IPS-18a (cell line): Measurements from ENCODE around the gene CSTPP1.
"Not testable (repeated sequence)": the region's sequence is repeated elsewhere in the genome, so short reads cannot be mapped to it uniquely, and the experiment has no call there.

ENCODE experiments used
- H3K27ac ChIP-seq: one replicate; pipeline ENCODE4 v1.5.1; 2013; ENCODE audit warnings: low read length
- H3K27me3 ChIP-seq: one replicate; pipeline ENCODE4 v1.6.1; 2013; ENCODE audit warnings: mild to moderate bottlenecking, low read length; ENCODE audit not compliant: control insufficient read depth, insufficient read depth
- H3K36me3 ChIP-seq: one replicate; pipeline ENCODE4 v1.6.1; 2013; ENCODE audit warnings: low read depth, low read length; ENCODE audit not compliant: control insufficient read depth
- H3K4me1 ChIP-seq: one replicate; pipeline ENCODE4 v1.6.1; 2013; ENCODE audit warnings: low read depth, low read length; ENCODE audit not compliant: control insufficient read depth
- H3K4me3 ChIP-seq: one replicate; pipeline ENCODE4 v1.5.1; 2013; ENCODE audit warnings: low read length
- H3K9ac ChIP-seq: one replicate; pipeline ENCODE4 v1.6.1; 2013; ENCODE audit warnings: mild to moderate bottlenecking, low read length, moderate library complexity
- H3K9me3 ChIP-seq: one replicate; pipeline ENCODE4 v1.6.1; 2013; ENCODE audit warnings: low read depth, low read length; ENCODE audit not compliant: control insufficient read depth

Gene CSTPP1

GRCh38 chr11:47107744-47108143 is 171.2 kb downstream of the CSTPP1 start:
- Histone ChIP-seq H3K27ac (no peak overlapping the region), H3K9ac (no peak overlapping the region), H3K36me3 (no peaks in the 10 kb centered on the region), H3K27me3 (no peaks in the 10 kb centered on the region), H3K4me1 (peaks cover 12% of the 10 kb centered on the region), H3K9me3 (no peaks in the 10 kb centered on the region), H3K4me3 (no peak overlapping the region)

- no peaks in the 10 kb centered on the region for H3K36me3 ChIP-seq
- H3K9ac ChIP-seq, result no peak overlapping the region
- no peaks in the 10 kb centered on the region for H3K27me3 ChIP-seq
- H3K4me3 ChIP-seq, result no peak overlapping the region
- H3K9me3 ChIP-seq, result no peaks in the 10 kb centered on the region
- H3K27ac ChIP-seq, result no peak overlapping the region
- H3K4me1 ChIP-seq, result peaks cover 12% of the 10 kb centered on the region
Observed at GRCh38 chr11:47108214-47108613, 171.7 kb downstream of the CSTPP1 start.

- Histone ChIP-seq H3K9ac (no peak overlapping the region), H3K9me3 (no peaks in the 10 kb centered on the region), H3K36me3 (no peaks in the 10 kb centered on the region), H3K27me3 (no peaks in the 10 kb centered on the region), H3K4me3 (no peak overlapping the region), H3K27ac (no peak overlapping the region), H3K4me1 (peaks cover 8% of the 10 kb centered on the region)
Observed at GRCh38 chr11:47109051-47109726, 172.6 kb downstream of the CSTPP1 start.

- Histone ChIP-seq H3K4me3 (no peak overlapping the region), H3K9ac (no peak overlapping the region), H3K4me1 (peaks cover 2% of the 10 kb centered on the region), H3K9me3 (no peaks in the 10 kb centered on the region), H3K27me3 (no peaks in the 10 kb centered on the region), H3K27ac (no peak overlapping the region), H3K36me3 (no peaks in the 10 kb centered on the region)
Observed at GRCh38 chr11:47109727-47110246, 173.2 kb downstream of the CSTPP1 start.

GRCh38 chr11:47111318-47111804 is 174.8 kb downstream of the CSTPP1 start:
- Histone ChIP-seq H3K36me3 (no peaks in the 10 kb centered on the region), H3K27me3 (no peaks in the 10 kb centered on the region), H3K9me3 (no peaks in the 10 kb centered on the region), H3K9ac (no peak overlapping the region), H3K4me3 (no peak overlapping the region), H3K27ac (no peak overlapping the region), H3K4me1 (no peaks in the 10 kb centered on the region)

GRCh38 chr11:47112941-47113340 is 176.4 kb downstream of the CSTPP1 start:
- not testable (repeated sequence) for H3K4me3 ChIP-seq, H3K9me3 ChIP-seq, H3K9ac ChIP-seq, H3K27ac ChIP-seq, H3K27me3 ChIP-seq, H3K4me1 ChIP-seq, H3K36me3 ChIP-seq

- H3K4me1 ChIP-seq, H3K9ac ChIP-seq, H3K27ac ChIP-seq, H3K36me3 ChIP-seq, H3K4me3 ChIP-seq, H3K27me3 ChIP-seq, H3K9me3 ChIP-seq: not testable (repeated sequence)
Observed at GRCh38 chr11:47118958-47119688, 182.6 kb downstream of the CSTPP1 start.

- Histone ChIP-seq H3K9me3 (no peaks in the 10 kb centered on the region), H3K4me3 (no peak overlapping the region), H3K4me1 (peaks cover 5% of the 10 kb centered on the region), H3K27ac (no peak overlapping the region), H3K27me3 (no peaks in the 10 kb centered on the region), H3K9ac (no peak overlapping the region), H3K36me3 (no peaks in the 10 kb centered on the region)
Observed at GRCh38 chr11:47121056-47121455, 184.5 kb downstream of the CSTPP1 start.

- Histone ChIP-seq H3K4me1 (peaks cover 5% of the 10 kb centered on the region), H3K27me3 (no peaks in the 10 kb centered on the region), H3K36me3 (no peaks in the 10 kb centered on the region), H3K9ac (no peak overlapping the region), H3K9me3 (no peaks in the 10 kb centered on the region), H3K27ac (no peak overlapping the region), H3K4me3 (no peak overlapping the region)
Observed at GRCh38 chr11:47121731-47122130, 185.2 kb downstream of the CSTPP1 start.

- Histone ChIP-seq H3K4me1 (peaks cover 8% of the 10 kb centered on the region), H3K9me3 (no peaks in the 10 kb centered on the region), H3K9ac (no peak overlapping the region), H3K36me3 (no peaks in the 10 kb centered on the region), H3K4me3 (no peak overlapping the region), H3K27me3 (no peaks in the 10 kb centered on the region), H3K27ac (no peak overlapping the region)
Observed at GRCh38 chr11:47123094-47123493, 186.5 kb downstream of the CSTPP1 start.

- no peaks in the 10 kb centered on the region for H3K27me3 ChIP-seq
- H3K4me1 ChIP-seq, result peaks cover 8% of the 10 kb centered on the region
- H3K4me3 ChIP-seq, result no peak overlapping the region
- no peaks in the 10 kb centered on the region for H3K36me3 ChIP-seq
- H3K9ac ChIP-seq, result no peak overlapping the region
- H3K27ac ChIP-seq, result no peak overlapping the region
- no peaks in the 10 kb centered on the region for H3K9me3 ChIP-seq
Observed at GRCh38 chr11:47124675-47125074, 188.1 kb downstream of the CSTPP1 start.

- Histone ChIP-seq H3K36me3 (no peaks in the 10 kb centered on the region), H3K9me3 (no peaks in the 10 kb centered on the region), H3K4me3 (no peak overlapping the region), H3K4me1 (peaks cover 8% of the 10 kb centered on the region), H3K27me3 (no peaks in the 10 kb centered on the region), H3K9ac (no peak overlapping the region), H3K27ac (no peak overlapping the region)
Observed at GRCh38 chr11:47125083-47125482, 188.5 kb downstream of the CSTPP1 start.
